DND-41 (cell line): ENCODE results near the gene UBALD1.

Experiments
- ATAC-seq: fragments of 200-7000 bp; cut with Tn5 transposase; 3 replicates; pipeline ENCODE4 v1.9.1; 2021; ENCODE audit warnings: low read depth; ENCODE audit not compliant: insufficient read depth
- DNase-seq: peaks from one replicate; pipeline ENCODE4 v3.0.0-alpha.2; 2020
- H2AFZ ChIP-seq: 2 replicates; pipeline ENCODE4 v1.6.0; 2012; ENCODE audit warnings: low read depth, low read length
- H3K27ac ChIP-seq: 2 replicates; pipeline ENCODE4 v1.5.1; 2012; ENCODE audit warnings: low read length, inconsistent platforms
- H3K27me3 ChIP-seq: fragments of 200-600 bp; sonication (generic); 2 replicates; pipeline ENCODE4 v1.6.0; 2012; ENCODE audit warnings: low read length, mild to moderate bottlenecking, inconsistent platforms; ENCODE audit not compliant: insufficient read depth, poor library complexity
- H3K36me3 ChIP-seq: 2 replicates; pipeline ENCODE4 v1.5.1; 2012; ENCODE audit warnings: low read length, inconsistent platforms; ENCODE audit not compliant: insufficient read depth
- H3K4me1 ChIP-seq: 2 replicates; pipeline ENCODE4 v1.5.1; 2012; ENCODE audit warnings: mild to moderate bottlenecking, low read length; ENCODE audit not compliant: insufficient read depth
- H3K4me2 ChIP-seq: 2 replicates; pipeline ENCODE4 v1.6.0; 2012; ENCODE audit warnings: mild to moderate bottlenecking, moderate library complexity, low read length, inconsistent platforms; ENCODE audit not compliant: insufficient read depth
- H3K4me3 ChIP-seq, 2 experiments: fragments of 200-600 bp in 1 of 2; shearing (Covaris generic) in 1 of 2; 2 replicates each; pipeline ENCODE4 v1.5.1; 2012 to 2016; ENCODE audit warnings: inconsistent platforms in 2 of 2, low read length in 2 of 2, mild to moderate bottlenecking in 2 of 2, low read depth in 1 of 2, moderate library complexity in 1 of 2
- H3K79me2 ChIP-seq: 2 replicates; pipeline ENCODE4 v1.6.0; 2012; ENCODE audit warnings: low read length, inconsistent platforms; ENCODE audit not compliant: insufficient read depth
- H3K9ac ChIP-seq: 2 replicates; pipeline ENCODE4 v1.6.0; 2012; ENCODE audit warnings: low read depth, mild to moderate bottlenecking, inconsistent platforms, low read length, moderate library complexity
- H3K9me3 ChIP-seq: 2 replicates; pipeline ENCODE4 v1.5.1; 2012; ENCODE audit warnings: low read length, moderate library complexity, mild to moderate bottlenecking, inconsistent platforms; ENCODE audit not compliant: insufficient read depth, severe bottlenecking
- H4K20me1 ChIP-seq: 2 replicates; pipeline ENCODE4 v1.6.0; 2012; ENCODE audit warnings: low read length; ENCODE audit not compliant: insufficient read depth
- EZH2 ChIP-seq: IDR thresholded peaks from 3 replicates; pipeline ENCODE4 v1.6.1; 2012; ENCODE audit warnings: borderline replicate concordance, low read depth, mild to moderate bottlenecking, moderate library complexity, low read length, inconsistent platforms; ENCODE audit not compliant: severe bottlenecking
- TF ChIP-seq, protein P1 (sequence below): IDR thresholded peaks from 2 replicates; pipeline ENCODE4 v1.5.1; 2012; ENCODE audit warnings: borderline replicate concordance, low read length, moderate library complexity, mild to moderate bottlenecking; ENCODE audit not compliant: poor library complexity, severe bottlenecking; ENCODE audit errors: extremely low read depth

UBALD1 gene

GRCh38 chr16:4601036-4601863 lies 13.4 kb downstream of the UBALD1 start:
- Histone ChIP-seq H3K27ac (no peak overlapping the region), H3K9ac (no peak overlapping the region), H3K79me2 (no peaks in the 10 kb centered on the region), H3K4me2 (no peak overlapping the region), H3K36me3 (no peaks in the 10 kb centered on the region), H3K4me1 (no peaks in the 10 kb centered on the region), H4K20me1 (no peaks in the 10 kb centered on the region; the same call in 1 of the 2 replicates), H3K9me3 (no peaks in the 10 kb centered on the region), H2AFZ (no peak overlapping the region), H3K4me3 (no peak overlapping the region), H3K27me3 (no peaks in the 10 kb centered on the region)
- no peak for ATAC-seq
- DNase-seq: no peak
- no peak for TF ChIP-seq EZH2
- TF ChIP-seq, protein P1, sequence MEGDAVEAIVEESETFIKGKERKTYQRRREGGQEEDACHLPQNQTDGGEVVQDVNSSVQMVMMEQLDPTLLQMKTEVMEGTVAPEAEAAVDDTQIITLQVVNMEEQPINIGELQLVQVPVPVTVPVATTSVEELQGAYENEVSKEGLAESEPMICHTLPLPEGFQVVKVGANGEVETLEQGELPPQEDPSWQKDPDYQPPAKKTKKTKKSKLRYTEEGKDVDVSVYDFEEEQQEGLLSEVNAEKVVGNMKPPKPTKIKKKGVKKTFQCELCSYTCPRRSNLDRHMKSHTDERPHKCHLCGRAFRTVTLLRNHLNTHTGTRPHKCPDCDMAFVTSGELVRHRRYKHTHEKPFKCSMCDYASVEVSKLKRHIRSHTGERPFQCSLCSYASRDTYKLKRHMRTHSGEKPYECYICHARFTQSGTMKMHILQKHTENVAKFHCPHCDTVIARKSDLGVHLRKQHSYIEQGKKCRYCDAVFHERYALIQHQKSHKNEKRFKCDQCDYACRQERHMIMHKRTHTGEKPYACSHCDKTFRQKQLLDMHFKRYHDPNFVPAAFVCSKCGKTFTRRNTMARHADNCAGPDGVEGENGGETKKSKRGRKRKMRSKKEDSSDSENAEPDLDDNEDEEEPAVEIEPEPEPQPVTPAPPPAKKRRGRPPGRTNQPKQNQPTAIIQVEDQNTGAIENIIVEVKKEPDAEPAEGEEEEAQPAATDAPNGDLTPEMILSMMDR: no peak

GRCh38 chr16:4599545-4599944 lies 15.1 kb downstream of the UBALD1 start:
- no peaks in the 10 kb centered on the region for H4K20me1 ChIP-seq
- H3K79me2 ChIP-seq: no peaks in the 10 kb centered on the region
- TF ChIP-seq EZH2: no peak
- TF ChIP-seq, protein P1: no peak
- H3K27me3 ChIP-seq: no peaks in the 10 kb centered on the region
- no peak overlapping the region for H3K4me3 ChIP-seq
- no peaks in the 10 kb centered on the region for H3K9me3 ChIP-seq
- H2AFZ ChIP-seq: no peak overlapping the region
- DNase-seq (no peak), ATAC-seq (no peak)
- H3K27ac ChIP-seq: no peak overlapping the region
- no peak overlapping the region for H3K4me2 ChIP-seq
- no peaks in the 10 kb centered on the region for H3K36me3 ChIP-seq
- no peak overlapping the region for H3K9ac ChIP-seq
- H3K4me1 ChIP-seq: no peaks in the 10 kb centered on the region

- Histone ChIP-seq H3K27me3 (no peaks in the 10 kb centered on the region), H3K4me1 (no peaks in the 10 kb centered on the region), H3K4me2 (no peak overlapping the region), H3K27ac (no peak overlapping the region), H3K4me3 (no peak overlapping the region), H3K36me3 (no peaks in the 10 kb centered on the region), H3K79me2 (no peaks in the 10 kb centered on the region), H3K9me3 (no peaks in the 10 kb centered on the region), H2AFZ (no peak overlapping the region), H3K9ac (no peak overlapping the region), H4K20me1 (no peaks in the 10 kb centered on the region)
- TF ChIP-seq EZH2: no peak
- TF ChIP-seq, protein P1: no peak
- DNase-seq: no peak
- no peak for ATAC-seq
Measured at GRCh38 chr16:4599037-4599436, 15.7 kb downstream of the UBALD1 start.

- Histone ChIP-seq H4K20me1 (no peaks in the 10 kb centered on the region), H2AFZ (no peak overlapping the region), H3K79me2 (no peaks in the 10 kb centered on the region), H3K4me1 (no peaks in the 10 kb centered on the region), H3K4me3 (no peak overlapping the region), H3K27me3 (no peaks in the 10 kb centered on the region), H3K9me3 (no peaks in the 10 kb centered on the region), H3K9ac (no peak overlapping the region), H3K36me3 (no peaks in the 10 kb centered on the region), H3K27ac (no peak overlapping the region), H3K4me2 (no peak overlapping the region)
- ATAC-seq: no peak
- DNase-seq: no peak
- TF ChIP-seq EZH2: no peak
- TF ChIP-seq, protein P1: no peak
Measured at GRCh38 chr16:4597174-4597573, 17.5 kb downstream of the UBALD1 start.
